PC-3 (cell line): ENCODE measurements around the gene SLC7A6. TPM values are rescaled to one million over a fixed set of nuclear protein-coding genes. Genes with fewer than 3 reads are reported as not detected.

ENCODE experiments used
- ATAC-seq: fragments of 200-7000 bp; cut with Tn5 transposase; 2 replicates; pipeline ENCODE4 v1.9.1; 2020; ENCODE audit warnings: mild to moderate bottlenecking, moderate library complexity
- BruUV-seq: library from RNA; stranded (reverse); fragments of 400-500 nt; replicated peaks from 2 replicates; lab custom pipeline; 2021; lab: Mats Ljungman, UMichigan
- CTCF ChIA-PET: fragments of 300-600 bp; sonication (Branson Sonifier 250); formaldehyde crosslinking; loops from one replicate; lab custom pipeline; 2022; ENCODE audit warnings: antibody characterized with exemption; lab: Charles Lee
- POLR2A ChIA-PET: fragments of 300-600 bp; sonication (Branson Sonifier 250); formaldehyde crosslinking; loops from one replicate; lab custom pipeline; 2022; ENCODE audit warnings: antibody characterized with exemption; ENCODE audit not compliant: unreplicated experiment; lab: Charles Lee
- DNase-seq: peaks from one replicate; pipeline ENCODE4 v3.0.0-alpha.2; 2015
- H2AFZ ChIP-seq: fragments of 300-600 bp; sonication (generic); 2 replicates; pipeline ENCODE4 v1.6.0; 2016; ENCODE audit warnings: antibody characterized with exemption, low read length
- H3F3A ChIP-seq: fragments of 300-600 bp; sonication (generic); one replicate; pipeline ENCODE4 v1.6.0; 2017; ENCODE audit warnings: antibody characterized with exemption, low read length, control low read depth, mild to moderate bottlenecking; ENCODE audit not compliant: unreplicated experiment
- H3K27ac ChIP-seq: fragments of 300-600 bp; sonication (generic); 2 replicates; pipeline ENCODE4 v1.5.1; 2016; ENCODE audit warnings: mild to moderate bottlenecking, low read length
- H3K27me3 ChIP-seq: fragments of 300-600 bp; sonication (generic); 2 replicates; pipeline ENCODE4 v1.6.1; 2016; ENCODE audit warnings: low read length, mixed read lengths
- H3K36me3 ChIP-seq: fragments of 300-600 bp; sonication (generic); 2 replicates; pipeline ENCODE4 v1.6.1; 2016; ENCODE audit warnings: low read depth, mixed run types, low read length, mixed read lengths
- H3K4me1 ChIP-seq: fragments of 300-600 bp; sonication (generic); 2 replicates; pipeline ENCODE4 v1.5.1; 2016; ENCODE audit warnings: low read length; ENCODE audit not compliant: insufficient read depth
- H3K4me2 ChIP-seq: fragments of 300-600 bp; sonication (generic); 2 replicates; pipeline ENCODE4 v1.6.0; 2016; ENCODE audit warnings: low read length
- H3K4me3 ChIP-seq: fragments of 300-600 bp; sonication (generic); 2 replicates; pipeline ENCODE4 v1.5.1; 2016; ENCODE audit warnings: mild to moderate bottlenecking, low read length, mixed read lengths
- H3K79me2 ChIP-seq: fragments of 300-600 bp; sonication (generic); 2 replicates; pipeline ENCODE4 v1.6.1; 2017; ENCODE audit warnings: low read length, mixed read lengths
- H3K9ac ChIP-seq: fragments of 300-600 bp; sonication (generic); 2 replicates; pipeline ENCODE4 v1.6.0; 2016; ENCODE audit warnings: mild to moderate bottlenecking, low read length
- H3K9me2 ChIP-seq: fragments of 300-600 bp; sonication (generic); replicated peaks from 2 replicates; pipeline ENCODE4 v1.6.1; 2016; ENCODE audit warnings: mixed run types, low read length, mixed read lengths
- H3K9me3 ChIP-seq: fragments of 300-600 bp; sonication (generic); 2 replicates; pipeline ENCODE4 v1.6.1; 2016; ENCODE audit warnings: low read length, mixed read lengths
- H4K20me1 ChIP-seq: fragments of 300-600 bp; sonication (generic); 2 replicates; pipeline ENCODE4 v1.6.1; 2016; ENCODE audit warnings: low read length, mixed read lengths
- CTCF ChIP-seq: fragments of 300-600 bp; sonication (generic); conservative IDR thresholded peaks from 2 replicates; pipeline ENCODE4 v1.5.1; 2017; ENCODE audit warnings: antibody characterized with exemption, low read depth, mild to moderate bottlenecking, low read length
- EZH2 ChIP-seq: fragments of 300-600 bp; sonication (generic); IDR thresholded peaks from one replicate; pipeline ENCODE4 v1.6.1; 2017; ENCODE audit warnings: antibody characterized with exemption, mild to moderate bottlenecking, low read length; ENCODE audit not compliant: unreplicated experiment
- EZH2phosphoT487 ChIP-seq: fragments of 300-600 bp; sonication (generic); IDR thresholded peaks from 2 replicates; pipeline ENCODE4 v1.6.1; 2018; ENCODE audit warnings: mild to moderate bottlenecking, antibody characterized with exemption, low read length, borderline replicate concordance
- intact Hi-C: fragments of 100-400 bp; cut with micrococcal nuclease; formaldehyde crosslinking; loops from 2 replicates; pipeline ENCODE4 v1.9.0; 2023
- total RNA-seq: library from RNA; depleted of rRNA; stranded (reverse); fragments of >200 nt; gene quantifications from 2 replicates; pipeline ENCODE4 v1.2.3, GENCODE V29; 2014

The SLC7A6 gene
- total RNA-seq, 1 experiment from 2014 or later: 24.7 TPM

- no peak for ATAC-seq
- ChIA-PET CTCF (no interaction called here), POLR2A (no interaction called here)
- no peak for TF ChIP-seq CTCF
- TF ChIP-seq EZH2: no peak
- no peak for TF ChIP-seq EZH2phosphoT487
- H3K9me3 ChIP-seq: no peaks in the 10 kb centered on the region
- no peak for DNase-seq
- H3K9ac ChIP-seq: no peak overlapping the region
- BruUV-seq: no TSS peak
- no peaks in the 10 kb centered on the region for H3F3A ChIP-seq
- peaks cover 8% of the 10 kb centered on the region; the same call in 1 of the 2 replicates for H3K4me1 ChIP-seq
- peaks cover 11% of the 10 kb centered on the region for H3K79me2 ChIP-seq
- intact Hi-C loops: no loop called here
- H3K27me3 ChIP-seq: no peaks in the 10 kb centered on the region
- no peak overlapping the region for H3K4me2 ChIP-seq
- no peak overlapping the region for H3K4me3 ChIP-seq
- H3K36me3 ChIP-seq: no peaks in the 10 kb centered on the region; the same call in 1 of the 2 replicates
- H3K9me2 ChIP-seq: no peaks in the 10 kb centered on the region
- no peak overlapping the region for H2AFZ ChIP-seq
- no peak overlapping the region for H3K27ac ChIP-seq
- H4K20me1 ChIP-seq: no peaks in the 10 kb centered on the region
Measured at GRCh38 chr16:68250951-68251350, 13.4 kb upstream of the SLC7A6 start.

GRCh38 chr16:68251832-68252231 is 12.5 kb upstream of the SLC7A6 start:
- no peak overlapping the region for H3K4me2 ChIP-seq
- no peak overlapping the region for H3K9ac ChIP-seq
- no peak for DNase-seq
- H3K79me2 ChIP-seq: peaks cover 2% of the 10 kb centered on the region; the same call in 1 of the 2 replicates
- H3K4me1 ChIP-seq: no peaks in the 10 kb centered on the region
- no TSS peak for BruUV-seq
- intact Hi-C loops: no loop called here
- H3K27me3 ChIP-seq: no peaks in the 10 kb centered on the region
- H3K27ac ChIP-seq: no peak overlapping the region
- H4K20me1 ChIP-seq: no peaks in the 10 kb centered on the region
- H3K9me2 ChIP-seq: no peaks in the 10 kb centered on the region
- TF ChIP-seq EZH2 (no peak), CTCF (no peak), EZH2phosphoT487 (no peak)
- H3K9me3 ChIP-seq: no peaks in the 10 kb centered on the region
- ChIA-PET POLR2A (no interaction called here), CTCF (no interaction called here)
- no peaks in the 10 kb centered on the region; the same call in 1 of the 2 replicates for H3K36me3 ChIP-seq
- no peak for ATAC-seq
- no peaks in the 10 kb centered on the region for H3F3A ChIP-seq
- no peak overlapping the region for H3K4me3 ChIP-seq
- no peak overlapping the region for H2AFZ ChIP-seq

- ChIA-PET CTCF (no interaction called here), POLR2A (no interaction called here)
- H3K9me3 ChIP-seq: no peaks in the 10 kb centered on the region
- no peaks in the 10 kb centered on the region for H3K79me2 ChIP-seq
- TF ChIP-seq CTCF (no peak), EZH2phosphoT487 (no peak), EZH2 (no peak)
- DNase-seq (no peak), ATAC-seq (no peak)
- no peaks in the 10 kb centered on the region for H4K20me1 ChIP-seq
- H2AFZ ChIP-seq: no peak overlapping the region
- BruUV-seq: no TSS peak
- intact Hi-C loops: no loop called here
- no peaks in the 10 kb centered on the region; the same call in 1 of the 2 replicates for H3K36me3 ChIP-seq
- no peaks in the 10 kb centered on the region for H3F3A ChIP-seq
- H3K9me2 ChIP-seq: no peaks in the 10 kb centered on the region
- no peak overlapping the region for H3K4me3 ChIP-seq
- H3K4me1 ChIP-seq: peaks cover 5% of the 10 kb centered on the region
- H3K27ac ChIP-seq: no peak overlapping the region
- H3K9ac ChIP-seq: no peak overlapping the region
- H3K4me2 ChIP-seq: no peak overlapping the region
- no peaks in the 10 kb centered on the region for H3K27me3 ChIP-seq
Measured at GRCh38 chr16:68252383-68252782, 11.9 kb upstream of the SLC7A6 start.
